Neural progenitor cell (in vitro differentiated cells): ENCODE results near the gene HIVEP1. TPM values are rescaled to one million over a fixed set of nuclear protein-coding genes. Genes with fewer than 3 reads are reported as not detected.

Experiments
- DNase-seq: peaks from one replicate; pipeline ENCODE4 v3.0.0-alpha.2; 2016; ENCODE audit warnings: low spot score
- H2AFZ ChIP-seq: fragments of 200-600 bp; sonication (generic); replicated peaks from 2 replicates; pipeline ENCODE4 v1.6.1; 2016; ENCODE audit warnings: antibody characterized with exemption
- H3F3A ChIP-seq: fragments of 200-600 bp; sonication (generic); 2 replicates; pipeline ENCODE4 v1.6.1; 2016; ENCODE audit warnings: antibody characterized with exemption, low read depth
- H3K27ac ChIP-seq: fragments of 200-600 bp; sonication (generic); 2 replicates; pipeline ENCODE4 v1.5.1; 2016; ENCODE audit warnings: mild to moderate bottlenecking
- H3K27me3 ChIP-seq: fragments of 200-600 bp; sonication (generic); 2 replicates; pipeline ENCODE4 v1.6.1; 2016; ENCODE audit warnings: mild to moderate bottlenecking, moderate library complexity
- H3K36me3 ChIP-seq: fragments of 200-600 bp; sonication (generic); 2 replicates; pipeline ENCODE4 v1.5.1; 2016
- H3K4me1 ChIP-seq: fragments of 200-600 bp; sonication (generic); 2 replicates; pipeline ENCODE4 v1.6.1; 2016; ENCODE audit warnings: mixed run types
- H3K4me2 ChIP-seq: fragments of 200-600 bp; sonication (generic); 2 replicates; pipeline ENCODE4 v1.6.1; 2016
- H3K4me3 ChIP-seq: fragments of 200-600 bp; sonication (generic); 2 replicates; pipeline ENCODE4 v1.5.1; 2016
- H3K79me2 ChIP-seq: fragments of 200-600 bp; sonication (generic); 2 replicates; pipeline ENCODE4 v1.6.1; 2016; ENCODE audit warnings: low read depth
- H3K9ac ChIP-seq: fragments of 200-600 bp; sonication (generic); 2 replicates; pipeline ENCODE4 v1.6.1; 2016
- H3K9me3 ChIP-seq: fragments of 200-600 bp; sonication (generic); 2 replicates; pipeline ENCODE4 v1.5.1; 2016; ENCODE audit warnings: low read depth
- H4K20me1 ChIP-seq: fragments of 200-600 bp; sonication (generic); 2 replicates; pipeline ENCODE4 v1.6.1; 2016; ENCODE audit warnings: low read depth
- H3K27ac Mint-ChIP-seq: 3 replicates; pipeline ENCODE4 v1.8.0; 2021; ENCODE audit warnings: mixed read lengths
- H3K27me3 Mint-ChIP-seq: 2 replicates; pipeline ENCODE4 v1.8.0; 2022; ENCODE audit warnings: low read depth, mild to moderate bottlenecking, inconsistent platforms, moderate library complexity, mixed read lengths; ENCODE audit not compliant: insufficient read depth
- H3K36me3 Mint-ChIP-seq: 3 replicates; pipeline ENCODE4 v1.8.0; 2021; ENCODE audit warnings: mixed read lengths
- H3K4me1 Mint-ChIP-seq: 3 replicates; pipeline ENCODE4 v1.8.0; 2021; ENCODE audit warnings: mixed read lengths
- H3K4me3 Mint-ChIP-seq: 3 replicates; pipeline ENCODE4 v1.8.0; 2021; ENCODE audit warnings: mild to moderate bottlenecking, moderate library complexity, mixed read lengths
- H3K9me3 Mint-ChIP-seq: 3 replicates; pipeline ENCODE4 v1.8.0; 2020; ENCODE audit warnings: mixed read lengths
- EZH2 ChIP-seq: fragments of 200-600 bp; sonication (generic); IDR thresholded peaks from 2 replicates; pipeline ENCODE4 v1.6.1; 2017; ENCODE audit warnings: antibody characterized with exemption, mild to moderate bottlenecking, moderate library complexity
- EZH2phosphoT487 ChIP-seq: fragments of 200-600 bp; sonication (generic); IDR thresholded peaks from 2 replicates; pipeline ENCODE4 v1.6.1; 2017; ENCODE audit warnings: antibody characterized with exemption
- total RNA-seq: library from RNA; depleted of rRNA; stranded (reverse); fragments of >200 nt; gene quantifications from 2 replicates; pipeline ENCODE4 v1.2.3, GENCODE V29; 2015; ENCODE audit warnings: low replicate concordance
- TF ChIP-seq, protein P1 (sequence below): fragments of 200-600 bp; sonication (generic); IDR thresholded peaks from 2 replicates; pipeline ENCODE4 v1.5.1; 2017; ENCODE audit warnings: antibody characterized with exemption, mild to moderate bottlenecking

The HIVEP1 gene
- total RNA-seq, 1 donor from 2014 or later = 23.3 TPM

DNA sequence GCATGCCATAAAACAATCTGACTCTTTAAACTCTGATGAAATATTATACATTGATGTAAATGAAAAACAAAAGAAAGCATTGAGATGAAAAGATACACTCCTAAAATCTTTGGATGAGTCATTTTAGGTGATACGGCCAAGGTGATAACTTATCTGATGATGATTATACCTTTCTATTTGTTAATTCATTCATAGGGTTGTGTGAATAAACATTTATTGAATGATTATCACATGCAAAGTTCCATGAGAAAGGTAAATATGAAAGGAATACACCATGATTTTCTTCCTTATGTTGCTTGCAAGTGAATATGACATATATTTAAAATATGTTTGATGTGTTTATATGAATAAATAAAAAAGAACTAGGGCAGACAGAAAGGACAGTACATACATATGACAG is 15.4 kb upstream of the HIVEP1 start:
- Histone ChIP-seq H3K9me3 (no peaks in the 10 kb centered on the region), H3K9ac (no peak overlapping the region), H2AFZ (no peak overlapping the region), H3K4me3 (no peak overlapping the region), H3K79me2 (no peaks in the 10 kb centered on the region), H3K36me3 (no peaks in the 10 kb centered on the region), H3F3A (no peaks in the 10 kb centered on the region), H3K27ac (no peak overlapping the region), H3K27me3 (no peaks in the 10 kb centered on the region), H3K4me2 (no peak overlapping the region), H3K4me1 (no peaks in the 10 kb centered on the region), H4K20me1 (no peaks in the 10 kb centered on the region)
- no peak overlapping the region for H3K27ac Mint-ChIP-seq
- no peaks in the 10 kb centered on the region for H3K4me1 Mint-ChIP-seq
- no peaks in the 10 kb centered on the region for H3K27me3 Mint-ChIP-seq
- H3K4me3 Mint-ChIP-seq = no peak overlapping the region
- H3K9me3 Mint-ChIP-seq = no peaks in the 10 kb centered on the region
- no peak for TF ChIP-seq EZH2phosphoT487
- no peak for TF ChIP-seq EZH2
- TF ChIP-seq, protein P1, sequence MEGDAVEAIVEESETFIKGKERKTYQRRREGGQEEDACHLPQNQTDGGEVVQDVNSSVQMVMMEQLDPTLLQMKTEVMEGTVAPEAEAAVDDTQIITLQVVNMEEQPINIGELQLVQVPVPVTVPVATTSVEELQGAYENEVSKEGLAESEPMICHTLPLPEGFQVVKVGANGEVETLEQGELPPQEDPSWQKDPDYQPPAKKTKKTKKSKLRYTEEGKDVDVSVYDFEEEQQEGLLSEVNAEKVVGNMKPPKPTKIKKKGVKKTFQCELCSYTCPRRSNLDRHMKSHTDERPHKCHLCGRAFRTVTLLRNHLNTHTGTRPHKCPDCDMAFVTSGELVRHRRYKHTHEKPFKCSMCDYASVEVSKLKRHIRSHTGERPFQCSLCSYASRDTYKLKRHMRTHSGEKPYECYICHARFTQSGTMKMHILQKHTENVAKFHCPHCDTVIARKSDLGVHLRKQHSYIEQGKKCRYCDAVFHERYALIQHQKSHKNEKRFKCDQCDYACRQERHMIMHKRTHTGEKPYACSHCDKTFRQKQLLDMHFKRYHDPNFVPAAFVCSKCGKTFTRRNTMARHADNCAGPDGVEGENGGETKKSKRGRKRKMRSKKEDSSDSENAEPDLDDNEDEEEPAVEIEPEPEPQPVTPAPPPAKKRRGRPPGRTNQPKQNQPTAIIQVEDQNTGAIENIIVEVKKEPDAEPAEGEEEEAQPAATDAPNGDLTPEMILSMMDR = no peak
- no peak for DNase-seq
- H3K36me3 Mint-ChIP-seq = no peaks in the 10 kb centered on the region

DNA sequence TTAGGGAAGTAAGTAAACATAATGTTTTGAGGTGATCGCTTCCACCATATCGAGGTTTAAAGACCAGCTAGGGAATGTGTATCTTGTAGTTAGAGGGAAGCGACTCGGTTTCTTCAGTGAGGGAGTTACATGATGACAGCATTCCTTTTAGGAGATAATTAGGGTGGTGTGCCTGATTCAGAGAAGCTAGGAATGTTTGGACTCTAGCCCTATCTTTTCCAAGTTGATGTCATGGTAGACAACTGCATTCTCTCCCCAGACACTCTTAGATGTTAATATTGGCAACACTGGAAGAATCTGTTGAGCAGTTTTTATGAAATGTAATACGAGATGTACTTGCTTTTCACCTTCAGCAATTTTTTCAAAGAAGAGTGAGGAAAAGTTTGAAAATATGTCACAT is 12.9 kb upstream of the HIVEP1 start:
- H3K9ac ChIP-seq = no peak overlapping the region
- no peak overlapping the region for H2AFZ ChIP-seq
- no peak overlapping the region for H3K4me3 Mint-ChIP-seq
- no peak overlapping the region for H3K4me2 ChIP-seq
- H3K27ac Mint-ChIP-seq = no peak overlapping the region
- no peak for DNase-seq
- no peaks in the 10 kb centered on the region for H3K9me3 ChIP-seq
- H3K27ac ChIP-seq = no peak overlapping the region
- H3K27me3 ChIP-seq = no peaks in the 10 kb centered on the region
- H3K27me3 Mint-ChIP-seq = no peaks in the 10 kb centered on the region
- TF ChIP-seq EZH2 (no peak), EZH2phosphoT487 (no peak)
- TF ChIP-seq, protein P1 = no peak
- H3K4me3 ChIP-seq = no peak overlapping the region
- H4K20me1 ChIP-seq = no peaks in the 10 kb centered on the region
- no peaks in the 10 kb centered on the region for H3K4me1 Mint-ChIP-seq
- H3K36me3 ChIP-seq = no peaks in the 10 kb centered on the region
- no peaks in the 10 kb centered on the region for H3K79me2 ChIP-seq
- no peaks in the 10 kb centered on the region for H3F3A ChIP-seq
- H3K9me3 Mint-ChIP-seq = no peaks in the 10 kb centered on the region
- no peaks in the 10 kb centered on the region for H3K4me1 ChIP-seq
- no peaks in the 10 kb centered on the region for H3K36me3 Mint-ChIP-seq

DNA sequence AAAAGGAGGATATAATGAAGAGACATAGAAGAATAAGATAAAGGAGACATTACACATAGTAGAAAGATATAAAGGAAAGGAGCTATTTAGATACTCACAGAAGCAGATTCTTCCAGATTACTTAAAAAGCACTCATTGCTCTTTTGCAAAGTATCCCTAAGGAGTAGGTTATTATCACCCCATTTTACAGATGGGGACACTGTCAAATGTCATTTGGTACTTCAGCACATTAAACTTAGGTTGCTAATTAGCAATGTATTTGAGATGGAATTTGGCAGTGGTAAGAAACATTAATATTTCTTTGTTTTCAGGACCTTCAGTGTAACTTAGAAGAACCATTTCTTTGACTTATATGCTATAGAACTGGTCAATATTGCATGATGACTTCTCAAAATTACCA is 11.9 kb upstream of the HIVEP1 start:
- no peaks in the 10 kb centered on the region for H3K4me1 ChIP-seq
- no peak for DNase-seq
- Mint-ChIP-seq H3K27me3 (no peaks in the 10 kb centered on the region), H3K4me1 (no peaks in the 10 kb centered on the region), H3K27ac (no peak overlapping the region), H3K9me3 (no peaks in the 10 kb centered on the region), H3K4me3 (no peak overlapping the region), H3K36me3 (no peaks in the 10 kb centered on the region)
- H4K20me1 ChIP-seq = no peaks in the 10 kb centered on the region
- no peaks in the 10 kb centered on the region for H3F3A ChIP-seq
- H3K27me3 ChIP-seq = no peaks in the 10 kb centered on the region
- no peak overlapping the region for H3K27ac ChIP-seq
- no peak overlapping the region for H3K4me3 ChIP-seq
- H3K79me2 ChIP-seq = no peaks in the 10 kb centered on the region
- no peaks in the 10 kb centered on the region for H3K9me3 ChIP-seq
- no peak overlapping the region for H3K9ac ChIP-seq
- no peaks in the 10 kb centered on the region for H3K36me3 ChIP-seq
- H3K4me2 ChIP-seq = no peak overlapping the region
- TF ChIP-seq, protein P1 = no peak
- TF ChIP-seq EZH2phosphoT487 (no peak), EZH2 (no peak)
- no peak overlapping the region for H2AFZ ChIP-seq
